Left kidney (tissue), 2 donors: ENCODE data around the gene TAF1. TPM values are rescaled to one million over a fixed set of nuclear protein-coding genes. Genes with fewer than 3 reads are reported as not detected.
A peak's percentile ranks its signal among the peaks of the same experiment; 100 is the strongest.
"Not testable (repeated sequence)": the region's sequence is repeated elsewhere in the genome, so short reads cannot be mapped to it uniquely, and the experiment has no call there.

Experiments
- DNase-seq: peaks from one replicate; pipeline ENCODE4 v3.0.0-alpha.2; 2013
- polyA plus RNA-seq: library from polyadenylated mRNA; unstranded; fragments of 120-200 nt; gene quantifications from one replicate; pipeline ENCODE4 v1.2.1, GENCODE V29; 2013; ENCODE audit not compliant: insufficient read length

The TAF1 gene
- polyA plus RNA-seq, 1 donor, result 57.7 TPM

GRCh38 chrX:71438750-71439149 is 72.6 kb downstream of the TAF1 start:
- DNase-seq, result no peak

GRCh38 chrX:71439420-71439819 is 73.3 kb downstream of the TAF1 start:
- no peak for DNase-seq

GRCh38 chrX:71439896-71440295 is 73.7 kb downstream of the TAF1 start:
- DNase-seq, result no peak

- DNase-seq, result no peak
These were observed 74.2 kb downstream of the TAF1 start for GRCh38 chrX:71440401-71440800.

- DNase-seq, result not testable (repeated sequence)
These were observed 75.7 kb downstream of the TAF1 start for GRCh38 chrX:71441809-71442208.

- no peak for DNase-seq
These were observed 84.4 kb downstream of the TAF1 start for GRCh38 chrX:71450433-71451106.

GRCh38 chrX:71451518-71451917 is 85.4 kb downstream of the TAF1 start:
- DNase-seq, result not testable (repeated sequence)

GRCh38 chrX:71453056-71453455 is 86.9 kb downstream of the TAF1 start:
- no peak for DNase-seq

GRCh38 chrX:71454222-71454621 is 88.1 kb downstream of the TAF1 start:
- no peak for DNase-seq

GRCh38 chrX:71458866-71459265 is 92.7 kb downstream of the TAF1 start:
- DNase-seq, result no peak

- no peak for DNase-seq
These were observed 98.8 kb downstream of the TAF1 start for GRCh38 chrX:71464968-71465367.

- no peak for DNase-seq
These were observed 100.9 kb downstream of the TAF1 start for GRCh38 chrX:71466979-71467523.

- no peak for DNase-seq
These were observed 109.8 kb downstream of the TAF1 start for GRCh38 chrX:71475785-71476540.

- DNase-seq, result no peak
These were observed 116.2 kb downstream of the TAF1 start for GRCh38 chrX:71482228-71482958.

GRCh38 chrX:71487814-71488213 is 121.7 kb downstream of the TAF1 start:
- no peak for DNase-seq

- no peak for DNase-seq
These were observed 123.4 kb downstream of the TAF1 start for GRCh38 chrX:71489540-71489939.

- DNase-seq, result peak; percentile 10
These were observed 126.3 kb downstream of the TAF1 start for GRCh38 chrX:71492231-71493065.

- no peak for DNase-seq
These were observed 127.0 kb downstream of the TAF1 start for GRCh38 chrX:71493111-71493613.

GRCh38 chrX:71495979-71496378 is 129.8 kb downstream of the TAF1 start:
- DNase-seq, result not testable (repeated sequence)

- DNase-seq, result no peak
These were observed 130.3 kb downstream of the TAF1 start for GRCh38 chrX:71496476-71496875.

GRCh38 chrX:71502080-71502479 is 135.9 kb downstream of the TAF1 start:
- DNase-seq, result not testable (repeated sequence)

- DNase-seq, result no peak
These were observed 138.2 kb downstream of the TAF1 start for GRCh38 chrX:71504346-71504745.
